ENCODE data around the gene ZNF423.

DNA sequence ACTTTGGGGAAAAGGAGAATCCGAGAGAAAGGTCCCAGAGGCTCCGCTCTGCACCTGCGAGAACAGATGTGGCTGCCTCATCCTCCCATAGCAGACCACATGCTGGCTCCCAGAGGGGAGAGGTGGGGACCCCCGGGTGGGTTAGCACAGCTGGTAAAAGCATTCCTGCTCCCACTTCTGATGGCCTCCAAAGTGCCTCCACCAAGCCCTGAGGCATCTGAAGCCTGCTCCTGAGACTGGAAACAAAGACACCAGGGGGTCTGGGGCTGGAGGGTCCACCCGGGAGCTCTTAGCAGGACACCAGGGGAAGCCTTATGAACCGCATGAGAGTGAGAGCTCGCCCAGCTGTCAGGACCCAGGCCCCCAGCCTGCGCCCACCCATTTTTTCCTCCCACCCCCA lies 46.4 kb downstream of the ZNF423 start:
- TF ChIP-seq CTCF (IDR thresholded peaks at IDR 0.05; ENCODE audit: low read length) (no peak), EZH2 (IDR thresholded peaks at IDR 0.05; ENCODE audit: borderline replicate concordance, low read length) (no peak)
